K562 treated with DMSO at 1 percent for 12 hours (cell line): ENCODE data around the gene KHK. TPM values are rescaled to one million over a fixed set of nuclear protein-coding genes. Genes with fewer than 3 reads are reported as not detected.

Source experiments
- total RNA-seq: library from RNA; unstranded; fragments of 300-600 nt; gene quantifications from 2 replicates; pipeline ENCODE4 v1.2.3, GENCODE V29; 2022; ENCODE audit not compliant: insufficient read depth

The KHK gene
- 13.5 and 20.4 TPM in 2 replicates for total RNA-seq

DNA sequence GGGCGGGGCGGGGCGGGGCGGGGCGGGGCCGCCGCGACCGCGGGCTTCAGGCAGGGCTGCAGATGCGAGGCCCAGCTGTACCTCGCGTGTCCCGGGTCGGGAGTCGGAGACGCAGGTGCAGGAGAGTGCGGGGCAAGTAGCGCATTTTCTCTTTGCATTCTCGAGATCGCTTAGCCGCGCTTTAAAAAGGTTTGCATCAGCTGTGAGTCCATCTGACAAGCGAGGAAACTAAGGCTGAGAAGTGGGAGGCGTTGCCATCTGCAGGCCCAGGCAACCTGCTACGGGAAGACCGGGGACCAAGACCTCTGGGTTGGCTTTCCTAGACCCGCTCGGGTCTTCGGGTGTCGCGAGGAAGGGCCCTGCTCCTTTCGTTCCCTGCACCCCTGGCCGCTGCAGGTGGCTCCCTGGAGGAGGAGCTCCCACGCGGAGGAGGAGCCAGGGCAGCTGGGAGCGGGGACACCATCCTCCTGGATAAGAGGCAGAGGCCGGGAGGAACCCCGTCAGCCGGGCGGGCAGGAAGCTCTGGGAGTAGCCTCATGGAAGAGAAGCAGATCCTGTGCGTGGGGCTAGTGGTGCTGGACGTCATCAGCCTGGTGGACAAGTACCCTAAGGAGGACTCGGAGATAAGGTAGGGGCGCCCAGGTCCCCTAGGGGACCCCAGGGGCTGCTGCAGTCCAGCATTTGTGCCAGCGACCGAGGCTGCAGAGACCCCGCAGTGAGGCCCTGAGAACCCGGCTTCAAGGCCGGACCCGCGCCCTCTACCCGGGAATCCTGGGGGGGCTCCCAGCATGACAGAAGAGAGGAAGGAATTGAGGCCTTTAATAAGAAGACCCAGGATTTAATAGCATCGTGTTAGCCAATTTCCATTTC lies at the start of gene KHK:
TSS of gene KHK (plus strand) at position 49 of the 870 bp plus-strand sequence. CDS start at position 537, 488 bp downstream.

DNA sequence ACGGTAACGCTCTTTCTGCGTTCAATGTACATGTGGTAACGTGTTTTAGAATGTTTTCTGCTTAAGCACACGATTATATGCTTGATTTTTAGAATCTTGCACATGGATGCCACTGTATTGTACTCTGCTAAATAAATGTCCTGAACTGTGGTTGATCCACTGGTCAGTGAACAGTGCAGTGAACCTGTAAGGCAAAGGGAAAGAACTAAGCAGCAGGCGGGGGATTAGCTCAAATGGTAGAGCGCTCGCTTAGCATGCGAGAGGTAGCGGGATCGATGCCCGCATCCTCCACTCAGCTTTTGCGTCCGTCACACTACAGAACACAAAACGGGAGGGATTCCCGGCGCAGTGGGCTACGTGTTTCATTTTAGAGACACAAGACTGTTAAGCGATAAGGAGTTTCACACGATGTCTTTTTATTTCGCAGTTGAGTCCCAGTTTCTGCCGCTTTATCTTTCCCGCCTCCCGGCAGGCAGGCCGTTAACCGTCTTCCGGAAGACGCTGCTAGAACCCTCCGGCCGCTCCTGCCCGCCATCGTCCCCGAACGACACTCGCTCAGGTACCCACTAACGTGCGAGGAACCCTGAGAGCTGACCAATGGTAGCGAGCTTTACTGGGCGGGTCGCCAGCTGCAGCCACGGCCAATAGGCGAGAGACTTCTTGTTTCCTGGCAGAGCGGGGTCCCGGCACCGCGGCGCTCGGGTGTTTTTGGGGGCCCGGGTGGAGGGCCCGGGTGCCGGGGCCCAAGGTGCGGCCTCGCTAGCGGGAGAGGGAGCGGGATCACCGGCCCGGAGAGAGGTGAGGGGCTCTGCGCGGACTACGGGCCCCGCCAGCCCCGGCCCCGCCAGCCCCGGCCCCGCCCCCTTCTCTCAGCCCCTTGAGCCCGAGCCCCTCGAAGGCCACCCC lies 35.3 kb upstream of the KHK start, which contains the start of gene AGBL5:
TSS of gene AGBL5 (plus strand) at position 673 of the 906 bp plus-strand sequence. CDS start 1,291 bp downstream, outside the sequence.

DNA sequence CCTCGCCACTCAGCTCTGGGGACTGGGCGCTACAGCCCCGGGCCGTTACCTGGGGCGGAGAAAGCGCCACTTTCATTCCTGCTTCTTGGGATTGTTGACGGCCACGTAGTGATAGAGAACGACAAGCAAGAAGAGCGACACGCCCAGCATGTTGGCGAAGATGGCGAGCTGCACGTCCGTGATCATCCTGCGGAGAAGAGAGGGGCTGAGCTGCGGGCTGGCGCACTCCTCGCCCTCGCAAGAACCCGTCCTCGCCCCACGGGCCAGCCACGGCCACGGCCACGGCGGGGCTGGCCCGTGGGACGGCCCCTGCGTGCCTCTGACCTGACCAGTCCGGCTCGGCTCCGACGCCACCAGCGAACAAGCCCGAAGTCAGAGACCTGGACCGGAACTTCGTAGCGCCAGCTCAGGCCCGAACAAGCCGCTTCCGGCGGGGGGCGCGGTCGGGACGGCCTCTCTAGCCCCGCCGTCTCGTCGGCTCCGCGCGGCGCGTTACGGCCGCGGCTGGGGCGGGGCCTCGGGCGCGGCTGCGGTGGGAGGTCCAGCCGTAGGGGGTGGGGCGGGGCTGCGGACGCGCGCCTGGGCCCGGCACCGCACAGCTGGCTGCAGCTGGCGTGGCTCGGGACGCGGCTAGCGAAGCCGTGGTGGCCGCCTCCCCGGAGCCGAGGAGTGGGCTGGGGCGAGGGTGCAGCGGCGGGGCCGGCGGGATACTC lies 15.1 kb upstream of the KHK start, which contains the start of gene OST4:
TSS of gene OST4 (minus strand) at position 378 of the 713 bp plus-strand sequence.

DNA sequence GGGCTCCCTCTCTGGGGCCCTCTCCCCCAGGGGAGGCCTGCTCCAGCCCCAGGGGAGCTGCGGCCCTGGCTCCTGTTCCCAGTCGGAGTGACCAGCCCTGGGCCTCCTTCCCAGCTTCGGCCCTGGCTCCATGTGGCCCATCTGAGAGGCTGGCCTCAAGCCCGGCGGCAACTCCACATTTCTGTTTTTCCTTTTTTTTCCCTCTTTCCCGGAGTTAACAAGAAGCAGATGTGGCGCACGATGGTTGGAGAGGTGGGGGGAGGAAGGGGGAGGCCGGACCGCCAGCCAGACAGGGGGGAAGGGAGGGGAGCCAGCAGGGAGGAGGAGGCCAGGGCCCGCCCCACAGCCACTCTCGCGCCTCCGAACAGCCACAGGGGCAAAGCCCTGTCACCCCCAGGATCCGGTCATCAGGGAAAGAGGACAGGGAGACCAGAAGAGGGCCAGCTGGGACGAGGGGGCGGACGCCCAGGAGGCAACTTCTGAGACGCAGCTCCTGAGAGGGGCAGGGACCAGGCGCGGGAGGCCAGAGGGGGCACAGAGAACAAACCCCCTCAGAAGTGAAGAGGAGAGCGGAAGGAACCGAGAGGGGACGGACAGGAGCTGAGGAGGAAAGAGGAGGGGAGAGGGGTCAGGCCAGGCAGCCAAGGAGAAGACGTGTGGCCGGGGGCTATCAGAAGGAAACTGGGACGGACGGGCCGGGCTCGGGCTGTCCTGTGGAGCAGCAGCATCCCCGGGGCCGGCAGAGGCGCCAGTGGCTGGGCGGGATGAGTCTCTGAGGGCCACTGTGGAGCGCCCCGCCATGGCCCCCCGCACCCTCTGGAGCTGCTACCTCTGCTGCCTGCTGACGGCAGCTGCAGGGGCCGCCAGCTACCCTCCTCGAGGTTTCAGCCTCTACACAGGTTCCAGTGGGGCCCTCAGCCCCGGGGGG lies 8.0 kb upstream of the KHK start, which contains the start of gene EMILIN1:
TSS of gene EMILIN1 (plus strand) at position 349 of the 928 bp plus-strand sequence. CDS start at position 800, 451 bp downstream.

DNA sequence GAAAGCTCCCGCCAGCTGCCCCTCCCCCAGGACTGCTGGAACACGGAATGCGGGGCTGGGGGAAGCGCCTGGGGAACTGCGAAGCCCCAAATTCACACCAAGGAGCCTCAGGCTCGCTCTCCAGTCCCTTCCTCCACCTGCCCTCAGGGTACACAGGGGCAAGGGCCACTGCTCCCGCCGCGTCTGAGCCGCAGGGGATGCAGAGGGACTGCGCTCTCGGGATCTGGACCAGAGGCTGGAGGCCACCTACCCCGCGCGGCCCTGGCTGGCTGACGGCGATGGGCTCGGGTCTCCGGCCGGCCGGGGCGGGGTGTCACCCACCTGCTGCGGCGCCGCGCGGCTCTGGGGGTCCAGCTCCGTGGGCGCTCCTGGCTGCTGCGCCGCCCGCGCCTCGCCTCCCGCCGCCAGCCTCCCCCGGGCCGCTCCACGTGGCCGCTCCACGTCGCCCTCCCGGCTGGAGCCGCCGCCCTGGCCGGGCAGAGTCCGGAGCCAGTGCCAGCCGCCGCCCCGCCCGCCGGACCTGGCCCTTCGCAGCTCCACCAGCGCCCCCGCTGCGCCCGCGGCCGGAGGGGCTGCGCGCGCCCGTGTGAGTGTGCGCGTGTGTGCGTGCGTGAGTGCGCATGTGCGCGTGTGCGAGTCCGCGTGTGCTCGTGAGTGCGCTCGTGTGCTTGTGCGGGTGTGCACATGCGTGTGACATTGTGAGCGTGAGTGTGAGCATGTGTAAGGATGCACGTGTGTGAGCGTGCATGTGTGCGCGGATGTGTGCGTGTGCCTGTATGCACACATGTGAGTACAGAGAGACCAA lies 32.2 kb downstream of the KHK start, which contains the start of gene CGREF1:
TSS of gene CGREF1 (minus strand) at position 604 of the 805 bp plus-strand sequence. CDS start 14,762 bp downstream, outside the sequence.

DNA sequence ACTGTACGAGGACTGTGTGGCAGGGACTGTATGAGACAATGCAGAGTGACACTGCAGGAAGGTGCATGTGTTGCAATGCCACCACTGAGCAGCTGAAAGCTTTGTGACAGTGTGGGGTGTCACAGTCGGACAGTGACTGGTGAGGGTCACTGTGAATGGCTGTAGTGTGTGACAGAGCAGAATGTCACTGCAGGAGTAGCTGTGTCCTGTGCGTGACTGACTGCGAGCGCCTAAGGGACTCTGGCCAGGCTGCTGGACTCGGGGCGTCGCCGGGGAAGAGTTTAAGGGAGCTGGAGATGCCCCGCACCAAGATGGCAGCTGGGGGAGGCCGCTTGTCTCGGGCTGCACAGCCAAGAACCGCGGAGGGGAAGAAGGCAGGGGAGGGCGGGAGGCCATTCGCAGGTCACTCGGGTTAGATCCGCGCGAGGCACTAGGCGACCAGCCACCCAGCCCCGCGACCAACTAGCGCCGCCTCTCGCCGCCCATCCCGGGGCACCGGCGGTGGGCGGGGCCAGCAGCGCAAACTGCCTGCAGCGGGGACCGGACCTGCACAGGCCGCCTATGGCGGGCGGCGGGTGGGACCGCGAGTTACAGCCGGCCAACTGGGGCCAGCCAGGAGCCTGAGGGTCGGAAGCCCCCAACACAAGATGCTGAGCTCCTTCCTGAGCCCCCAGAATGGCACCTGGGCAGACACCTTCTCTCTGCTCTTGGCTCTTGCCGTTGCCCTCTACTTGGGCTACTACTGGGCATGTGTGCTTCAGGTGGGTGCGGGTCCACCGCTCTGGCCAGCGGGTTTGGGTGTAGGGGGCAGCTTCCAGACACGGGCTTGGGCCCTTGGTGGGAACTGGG lies 37.0 kb downstream of the KHK start, which contains the start of gene ABHD1:
TSS of gene ABHD1 (plus strand) at position 514 of the 849 bp plus-strand sequence. CDS start at position 648, 134 bp downstream.

DNA sequence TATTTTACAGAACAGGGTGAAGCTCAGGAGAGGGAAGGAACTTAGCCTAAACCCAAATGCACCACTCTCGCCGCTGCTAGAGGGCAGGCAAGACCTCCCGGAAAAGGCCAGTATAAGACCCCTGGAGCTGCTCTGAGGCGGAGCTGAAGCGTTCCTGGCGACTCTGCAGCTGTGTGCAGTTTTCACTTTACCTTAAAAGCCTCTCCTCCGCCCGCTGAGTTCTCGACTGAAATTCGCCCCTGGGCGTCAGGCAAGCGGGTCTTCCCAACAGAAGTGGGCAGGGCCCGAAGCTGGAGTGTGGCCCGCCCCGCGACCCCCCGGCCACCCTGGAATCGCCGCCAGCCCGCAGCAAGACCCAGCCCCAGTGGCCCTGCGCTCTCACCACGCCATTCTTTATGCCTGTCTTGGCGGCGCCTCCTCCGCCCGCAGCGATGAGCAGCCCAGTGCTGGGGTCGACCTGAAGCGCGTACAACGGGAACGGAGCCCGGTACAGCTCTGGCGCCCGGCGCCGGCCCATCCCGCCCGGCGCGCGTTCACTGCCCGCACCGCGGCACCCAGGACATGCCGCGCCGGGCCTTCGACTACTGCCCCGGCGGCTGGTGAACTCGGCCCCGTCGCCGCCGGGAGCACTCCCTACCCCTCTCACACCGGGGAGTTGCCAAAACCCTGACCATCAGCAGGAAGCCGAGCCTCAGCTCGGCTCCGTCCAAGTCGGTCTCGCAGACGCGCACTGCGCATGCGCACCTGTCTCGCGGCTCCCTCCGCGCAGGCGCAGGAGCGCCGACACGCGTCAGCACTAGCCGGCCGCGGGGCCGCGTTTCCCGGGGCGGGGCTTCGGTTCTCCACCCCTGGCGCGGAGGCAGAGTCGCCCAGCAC lies 47.6 kb downstream of the KHK start, which contains the start of gene PREB:
TSS of gene PREB (minus strand) at position 732 of the 876 bp plus-strand sequence. CDS start at position 517, 215 bp downstream.

DNA sequence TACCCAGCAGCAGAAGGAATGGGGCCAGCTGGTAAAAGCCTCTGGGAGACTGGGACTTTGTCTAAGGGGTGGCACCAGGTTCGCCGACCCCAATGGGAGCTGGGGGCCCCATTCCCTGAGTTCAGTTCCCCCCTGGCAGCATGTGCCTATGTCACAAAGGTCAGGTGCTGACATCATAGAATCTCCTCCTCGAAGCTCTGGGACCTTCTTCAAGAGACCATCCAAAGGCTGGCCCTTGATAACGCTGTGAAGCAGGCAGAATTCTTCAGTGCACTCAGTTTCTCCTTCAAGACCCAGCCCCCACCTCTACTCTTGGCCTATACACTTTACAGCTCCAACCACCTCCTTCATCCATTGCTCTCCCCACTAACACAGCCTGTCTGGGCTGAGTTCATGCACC lies 52.7 kb downstream of the KHK start, which contains the start of gene PRR30:
TSS of gene PRR30 (minus strand) at position 101 of the 400 bp plus-strand sequence. CDS start 1,081 bp downstream, outside the sequence.

DNA sequence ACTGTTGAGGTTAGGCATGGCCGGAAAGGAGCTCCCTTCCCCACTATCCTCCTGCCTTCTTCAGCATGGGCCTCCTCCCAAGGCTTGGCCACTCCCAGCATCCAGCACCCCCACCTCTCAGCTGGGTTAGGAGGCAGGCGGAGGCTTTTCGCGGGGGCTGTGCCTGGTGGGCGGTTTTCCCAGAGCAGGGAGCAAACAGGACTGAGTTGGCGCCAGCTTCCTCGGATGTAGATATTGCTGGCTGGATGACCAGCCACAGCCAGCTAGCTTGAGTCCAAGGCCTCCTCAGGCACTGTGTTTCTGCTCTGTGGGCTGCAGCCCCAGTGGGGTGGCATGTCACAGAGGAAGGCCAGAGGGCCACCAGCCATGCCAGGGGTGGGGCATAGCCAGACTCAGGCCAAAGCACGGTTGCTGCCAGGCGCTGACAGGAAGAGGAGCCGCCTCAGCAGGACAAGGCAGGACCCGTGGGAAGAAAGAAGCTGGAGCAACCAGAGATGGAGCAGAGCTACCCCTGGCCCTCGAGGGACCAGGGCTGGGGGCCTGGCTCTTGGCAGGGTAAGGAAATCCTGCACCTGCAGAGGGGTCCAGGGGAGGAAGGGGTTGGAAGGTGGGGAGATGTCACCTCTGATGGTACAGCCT lies 62.3 kb downstream of the KHK start, which contains the start of gene TCF23:
TSS of gene TCF23 (plus strand) at position 204 of the 639 bp plus-strand sequence. CDS start at position 334, 130 bp downstream.

Other genes with a start within 250 kb of the KHK start
- gene DPYSL5, start 238.6 kb upstream of the KHK start, total RNA-seq, result not detected in 2 replicates
- gene MAPRE3, start 116.1 kb upstream of the KHK start, total RNA-seq, result 40.8 and 70.3 TPM in 2 replicates
- 64.5 and 121 TPM in 2 replicates for gene TMEM214, start 53.8 kb upstream of the KHK start, total RNA-seq
- gene AGBL5, start 35.1 kb upstream of the KHK start, total RNA-seq, result 24.2 and 44.5 TPM in 2 replicates
- gene OST4, start 15.1 kb upstream of the KHK start, total RNA-seq, result 189 and 265 TPM in 2 replicates
- gene EMILIN1, start 8.2 kb upstream of the KHK start, total RNA-seq, result 1.4 and 2.9 TPM in 2 replicates
- not detected in 2 replicates for gene CGREF1, start 32.4 kb downstream of the KHK start, total RNA-seq
- not detected in 2 replicates for gene ABHD1, start 37.0 kb downstream of the KHK start, total RNA-seq
- 70.9 and 81.1 TPM in 2 replicates for gene PREB, start 47.9 kb downstream of the KHK start, total RNA-seq
- not detected in 2 replicates for gene PRR30, start 52.6 kb downstream of the KHK start, total RNA-seq
- gene TCF23, start 62.2 kb downstream of the KHK start, total RNA-seq, result not detected in 2 replicates
- 90.6 and 94.9 TPM in 2 replicates for gene ATRAID, start 125.3 kb downstream of the KHK start, total RNA-seq
- 16.8 and 39.2 TPM in 2 replicates for gene SLC5A6, start 125.5 kb downstream of the KHK start, total RNA-seq
- gene CAD, start 130.6 kb downstream of the KHK start, total RNA-seq, result 24.7 and 44.2 TPM in 2 replicates
- gene SLC30A3, start 176.3 kb downstream of the KHK start, total RNA-seq, result 1.9 and 3.6 TPM in 2 replicates
- not detected in 2 replicates for gene DNAJC5G, start 188.7 kb downstream of the KHK start, total RNA-seq
- not detected in 2 replicates for gene TRIM54, start 195.7 kb downstream of the KHK start, total RNA-seq
- 10.6 and 12.6 TPM in 2 replicates for gene UCN, start 221.7 kb downstream of the KHK start, total RNA-seq
- 51.4 and 75.4 TPM in 2 replicates for gene MPV17, start 236.3 kb downstream of the KHK start, total RNA-seq